Suppressor macrophage treated with lipopolysaccharide for 4 hours (primary cell): ENCODE data around the gene CD34.
A peak's percentile ranks its signal among the peaks of the same experiment; 100 is the strongest.

Experiments
- DNase-seq: peaks from one replicate; pipeline ENCODE4 v3.0.0-alpha.2; 2020

Gene CD34, protein sequence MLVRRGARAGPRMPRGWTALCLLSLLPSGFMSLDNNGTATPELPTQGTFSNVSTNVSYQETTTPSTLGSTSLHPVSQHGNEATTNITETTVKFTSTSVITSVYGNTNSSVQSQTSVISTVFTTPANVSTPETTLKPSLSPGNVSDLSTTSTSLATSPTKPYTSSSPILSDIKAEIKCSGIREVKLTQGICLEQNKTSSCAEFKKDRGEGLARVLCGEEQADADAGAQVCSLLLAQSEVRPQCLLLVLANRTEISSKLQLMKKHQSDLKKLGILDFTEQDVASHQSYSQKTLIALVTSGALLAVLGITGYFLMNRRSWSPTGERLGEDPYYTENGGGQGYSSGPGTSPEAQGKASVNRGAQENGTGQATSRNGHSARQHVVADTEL

GRCh38 chr1:207910591-207911354, at the start of gene CD34:
Gene CD34, minus strand, starts transcription at chr1:207911125. Its CDS starts 45 bp downstream, at chr1:207911080.
- no peak for DNase-seq

DNA sequence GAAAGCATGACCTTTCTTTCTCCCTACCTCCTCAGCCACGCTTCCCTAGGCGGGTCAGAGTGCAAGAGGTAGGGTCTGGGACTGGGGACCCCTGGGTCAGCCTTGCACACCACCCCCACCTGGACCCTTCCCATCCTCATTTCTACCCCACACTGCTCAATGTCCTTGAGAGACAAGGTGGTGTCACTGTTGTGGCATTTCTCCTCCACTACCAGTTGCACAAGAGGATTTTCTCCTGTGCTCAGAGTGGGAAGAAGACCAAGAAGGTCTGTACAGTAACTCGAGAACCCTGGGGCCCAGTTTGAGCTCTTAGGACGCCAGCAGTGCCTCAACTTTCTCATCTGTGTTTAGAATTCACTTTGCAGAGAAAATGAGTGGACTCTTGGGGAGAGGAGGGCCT, 49.4 kb upstream of the CD34 start:
- no peak for DNase-seq

DNA sequence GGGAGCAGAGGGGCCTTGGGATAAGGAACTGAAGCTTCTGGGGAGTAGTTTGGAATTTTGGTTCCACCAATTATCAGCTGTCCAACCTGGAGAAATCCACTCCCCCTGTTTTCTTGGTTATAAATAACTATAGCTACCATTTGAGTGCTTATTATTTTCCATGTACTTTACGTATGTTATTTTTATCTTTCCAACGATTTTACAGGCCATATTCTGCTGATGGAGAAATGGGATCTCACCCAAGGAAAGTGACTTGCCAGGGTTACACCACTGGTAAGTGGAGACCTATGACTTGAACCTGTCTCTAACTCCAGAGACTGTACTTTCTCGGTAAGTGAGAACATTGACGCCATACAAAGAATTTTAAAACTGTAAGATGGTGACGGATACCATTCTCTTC, 49.0 kb upstream of the CD34 start:
- no peak for DNase-seq

GRCh38 chr1:207959141-207959825, 48.4 kb upstream of the CD34 start:
- DNase-seq, result peak; percentile 58

DNA sequence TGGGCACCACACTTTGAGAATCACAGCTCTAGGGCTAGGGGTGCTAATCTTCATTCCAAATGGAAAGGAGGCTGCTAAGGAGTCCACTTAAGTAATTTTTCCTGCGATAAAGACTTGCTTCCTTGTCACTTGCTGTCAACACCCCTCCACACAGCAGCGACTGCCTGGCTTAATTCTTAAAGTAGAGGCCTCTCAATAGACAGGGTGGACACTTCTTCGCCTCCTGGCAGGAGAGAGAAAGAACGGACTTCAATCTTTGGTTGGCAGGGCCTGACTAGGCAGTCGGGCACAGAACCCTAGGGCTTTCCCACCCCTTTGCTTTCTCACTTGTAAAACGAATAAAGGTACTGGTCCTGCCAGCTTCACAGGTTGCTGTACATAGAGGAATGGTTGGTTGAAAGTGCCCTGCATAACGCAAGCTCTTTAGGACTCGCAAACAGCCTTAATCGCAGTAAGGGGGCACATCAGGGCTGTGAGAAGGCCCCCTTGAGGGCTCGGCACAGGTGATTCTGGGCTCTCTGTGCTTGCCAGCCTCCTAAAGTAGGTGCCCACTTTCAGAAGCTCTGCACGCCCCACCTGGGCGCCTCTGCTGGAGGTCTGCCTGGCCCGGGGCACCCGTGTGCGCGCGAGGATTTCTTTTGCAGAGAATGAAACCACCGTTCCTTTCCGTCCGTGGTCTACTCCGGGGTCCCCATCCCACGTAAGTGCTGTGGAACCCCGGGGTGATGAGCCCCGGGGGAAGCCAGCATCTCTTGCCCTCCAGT, 47.6 kb upstream of the CD34 start:
- DNase-seq, result no peak

DNA sequence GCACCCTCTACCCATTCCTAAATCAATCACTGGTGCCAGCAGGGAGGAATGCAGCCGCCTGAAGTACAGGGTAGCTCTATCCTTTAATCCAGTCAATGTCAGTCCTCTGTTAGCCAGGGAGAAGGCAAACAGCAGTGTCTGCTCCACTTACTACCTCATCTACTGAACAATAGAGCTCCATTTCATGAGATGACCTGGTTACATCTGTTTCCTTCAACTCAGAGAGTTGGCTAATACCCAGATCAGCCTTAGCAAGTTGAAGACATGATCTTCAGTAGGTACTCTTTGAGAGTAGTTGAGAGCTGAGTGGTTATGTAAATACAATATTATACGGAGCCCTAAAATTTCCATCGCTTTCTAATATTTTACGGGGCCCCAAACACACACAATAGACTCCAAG, 46.1 kb upstream of the CD34 start:
- no peak for DNase-seq

DNA sequence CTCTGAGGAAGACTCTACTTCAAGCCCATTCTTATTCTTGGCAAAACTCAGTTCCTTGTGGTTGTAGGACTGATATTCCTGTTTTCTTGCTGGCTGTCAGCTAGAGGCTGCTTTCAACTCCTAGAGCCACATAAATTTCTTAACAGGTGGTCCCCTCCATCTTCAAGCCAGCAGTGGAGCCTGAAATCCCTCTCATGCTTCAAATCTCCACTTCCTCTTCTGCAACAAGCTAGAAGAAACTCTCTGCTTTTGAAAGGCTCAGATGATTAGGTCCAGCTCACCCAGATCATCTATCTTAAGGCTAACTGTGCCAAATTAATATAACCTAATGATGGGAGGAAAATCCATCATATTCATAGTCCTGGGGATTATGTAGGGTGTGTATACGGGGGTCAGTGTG, 43.2 kb upstream of the CD34 start:
- no peak for DNase-seq

- DNase-seq, result no peak
Observed at GRCh38 chr1:207952617-207953542, 42.0 kb upstream of the CD34 start.

GRCh38 chr1:207951652-207952051, 40.7 kb upstream of the CD34 start:
- DNase-seq, result no peak

GRCh38 chr1:207950750-207951149, 39.8 kb upstream of the CD34 start:
- DNase-seq, result no peak

DNA sequence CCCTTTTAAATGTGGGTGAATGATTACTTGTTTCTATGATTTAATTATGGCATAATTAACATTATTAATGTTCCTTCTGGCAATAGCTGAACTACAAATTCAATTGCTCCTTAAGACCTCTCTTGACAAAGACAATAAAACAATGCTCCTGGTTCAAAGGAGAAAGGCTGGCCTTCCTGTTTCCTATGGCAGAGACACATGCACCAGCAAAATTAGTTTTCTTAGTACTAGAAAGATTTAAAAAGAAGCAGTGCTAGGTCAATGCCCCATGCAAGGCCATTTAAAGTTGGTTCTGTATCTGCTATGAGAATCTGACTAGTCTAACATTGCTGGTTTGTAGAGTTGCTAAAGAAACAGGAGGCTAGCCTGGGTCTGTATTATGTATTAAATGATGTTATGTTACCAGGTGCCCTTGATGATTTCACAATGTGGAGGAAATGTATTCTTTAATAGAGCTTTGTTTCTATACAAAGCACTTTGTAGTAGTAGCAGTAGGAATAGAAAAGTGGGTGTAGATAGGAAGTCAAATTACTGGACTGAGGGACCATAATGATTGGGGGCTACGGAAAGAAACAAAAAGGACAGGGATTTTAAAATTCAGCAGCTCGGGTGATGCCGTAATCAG, 38.8 kb upstream of the CD34 start:
- no peak for DNase-seq

- no peak for DNase-seq
Observed at GRCh38 chr1:207948536-207949250, 37.8 kb upstream of the CD34 start.

GRCh38 chr1:207946756-207947155, 35.8 kb upstream of the CD34 start:
- DNase-seq, result no peak

GRCh38 chr1:207944571-207944970, 33.6 kb upstream of the CD34 start:
- no peak for DNase-seq

DNA sequence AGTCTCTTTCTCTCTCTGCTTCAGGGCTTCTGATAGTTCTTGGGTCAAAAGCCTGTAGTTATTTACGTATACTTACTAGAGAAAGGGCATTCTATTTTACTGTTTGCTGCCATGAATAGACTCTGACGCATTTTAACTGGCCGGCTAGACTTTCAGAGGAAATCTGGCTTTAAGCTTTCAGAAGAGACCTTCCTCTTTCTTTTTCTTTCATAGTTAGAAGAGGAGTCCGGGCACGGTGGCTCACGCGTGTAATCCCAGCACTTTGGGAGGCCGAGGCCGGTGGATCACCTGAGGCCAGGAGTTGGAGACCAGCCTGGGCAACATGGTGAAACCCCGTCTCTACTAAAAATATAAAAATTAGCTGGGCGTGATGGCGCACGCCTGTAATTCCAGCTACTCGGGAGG, 31.4 kb upstream of the CD34 start:
- DNase-seq, result peak; percentile 68

GRCh38 chr1:207941665-207942064, 30.7 kb upstream of the CD34 start:
- DNase-seq, result peak; percentile 50

- no peak for DNase-seq
Observed at GRCh38 chr1:207938016-207938415, 27.1 kb upstream of the CD34 start.

- DNase-seq, result no peak
Observed at GRCh38 chr1:207937204-207937603, 26.3 kb upstream of the CD34 start.

- DNase-seq, result no peak
Observed at GRCh38 chr1:207935166-207935583, 24.2 kb upstream of the CD34 start.

GRCh38 chr1:207933205-207933800, 22.4 kb upstream of the CD34 start:
- DNase-seq, result no peak
